ENCODE results near the gene GET4. TPM values are rescaled to one million over a fixed set of nuclear protein-coding genes. Genes with fewer than 3 reads are reported as not detected.
A peak's percentile ranks its signal among the peaks of the same experiment; 100 is the strongest.

GET4 gene
- total and polyA plus RNA-seq, 2 experiments from 2014 or later: 26.3 to 26.8 TPM

DNA sequence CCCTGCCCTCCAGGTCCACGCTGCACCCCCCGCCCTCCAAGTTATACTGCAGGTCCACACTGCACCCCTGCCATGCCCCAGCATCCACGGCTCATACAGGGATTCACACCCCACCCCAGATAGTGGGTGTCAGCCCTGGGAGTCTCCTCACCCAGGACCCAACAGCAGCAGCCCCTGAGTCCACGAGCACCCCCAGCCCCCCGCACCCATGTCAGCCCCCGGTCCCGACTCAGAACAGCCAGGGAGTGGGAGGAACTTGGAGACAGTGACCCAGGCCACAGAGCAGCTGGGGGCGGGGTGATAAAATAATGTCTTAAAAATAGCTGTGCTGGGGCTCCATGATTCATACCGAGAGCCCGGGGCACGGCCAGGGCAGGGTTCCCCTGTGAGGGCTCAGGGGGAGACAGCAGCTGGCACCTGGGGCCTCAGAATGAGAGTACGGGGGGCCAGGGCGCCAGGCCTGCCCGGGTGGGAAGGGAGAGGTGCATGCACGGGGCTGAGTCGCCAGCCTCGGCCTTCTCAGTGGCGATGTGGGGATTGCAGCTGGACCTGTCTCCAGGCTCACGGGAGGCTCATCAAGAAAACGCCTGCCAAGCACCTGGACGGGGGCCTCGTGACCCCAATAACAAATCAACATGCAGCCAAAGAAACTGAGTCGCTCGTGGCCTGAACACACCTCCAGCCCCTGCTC, 48.3 kb downstream of the GET4 start:
- no peak for TF ChIP-seq EZH2 (IDR thresholded peaks at IDR 0.05; ENCODE audit: insufficient read depth, poor library complexity, severe bottlenecking)
- TF ChIP-seq EZH2phosphoT487 (IDR thresholded peaks at IDR 0.05; ENCODE audit: insufficient read depth, low read depth): no peak
- H3K9me2 ChIP-seq (ENCODE audit: insufficient read depth): no peaks in the 10 kb centered on the region
- H4K20me1 ChIP-seq (ENCODE audit: insufficient read depth): no peaks in the 10 kb centered on the region
- H3K79me2 ChIP-seq (ENCODE audit: insufficient read depth): no peaks in the 10 kb centered on the region
- in situ Hi-C loops (cut with MboI): no loop called here
- no peaks in the 10 kb centered on the region for H3K9me3 ChIP-seq (ENCODE audit: low read depth)
- peak; percentile 59 for DNase-seq
- WGBS, 2 experiments (ENCODE audit: low coverage in 1 of 2, low lambda C conversion rate in 2 of 2, missing lambda C conversion rate in 2 of 2): 62 to 63% methylated on average over 21 to 24 of the region's 24 CpGs
- no peak overlapping the region for H3K9ac ChIP-seq
- no peak overlapping the region for H3K4me2 ChIP-seq (ENCODE audit: unreplicated experiment)
- H3F3A ChIP-seq (ENCODE audit: insufficient read depth): no peaks in the 10 kb centered on the region
- H3K4me1 ChIP-seq (ENCODE audit: insufficient read depth): 0 out of 2 replicates have a peak, but pooled peaks cover 3% of the 10 kb centered on the region
- H3K4me3 ChIP-seq: no peak overlapping the region
- H3K27me3 ChIP-seq (replicated peaks; ENCODE audit: insufficient read depth): no peaks in the 10 kb centered on the region
- no peak overlapping the region for H2AFZ ChIP-seq
- H3K27ac ChIP-seq: no peak overlapping the region
- H3K36me3 ChIP-seq (ENCODE audit: low read depth): no peaks in the 10 kb centered on the region

DNA sequence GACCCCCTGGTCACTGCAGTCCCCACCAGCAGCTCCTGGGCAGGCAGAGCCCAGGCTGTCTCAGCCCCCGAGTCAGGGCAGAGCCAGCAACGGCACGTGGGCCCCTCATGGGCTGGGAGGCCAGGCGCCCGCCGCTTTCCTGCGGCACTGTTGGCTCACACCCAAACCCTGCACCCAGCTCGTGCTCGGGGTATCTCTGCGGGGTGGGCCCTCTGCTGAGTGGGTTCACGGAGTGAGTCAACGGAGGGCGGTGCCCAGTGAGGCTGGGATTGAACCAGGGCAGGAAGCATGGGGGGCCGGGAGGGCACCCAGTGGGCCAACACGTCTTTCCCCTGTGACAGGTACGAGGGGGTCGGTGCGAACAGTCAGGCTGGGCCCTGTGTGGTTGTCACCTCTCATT, 49.2 kb downstream of the GET4 start:
- 72 to 74% methylated on average over 18 of the region's 18 CpGs for WGBS, 2 experiments (ENCODE audit: low coverage in 1 of 2, low lambda C conversion rate in 2 of 2, missing lambda C conversion rate in 2 of 2)
- no peaks in the 10 kb centered on the region for H3K27me3 ChIP-seq (replicated peaks; ENCODE audit: insufficient read depth)
- H3K9ac ChIP-seq: no peak overlapping the region
- H3K36me3 ChIP-seq (ENCODE audit: low read depth): no peaks in the 10 kb centered on the region
- H3K79me2 ChIP-seq (ENCODE audit: insufficient read depth): no peaks in the 10 kb centered on the region
- H3K4me2 ChIP-seq (ENCODE audit: unreplicated experiment): no peak overlapping the region
- H4K20me1 ChIP-seq (ENCODE audit: insufficient read depth): no peaks in the 10 kb centered on the region
- no peak for DNase-seq
- H3K9me2 ChIP-seq (ENCODE audit: insufficient read depth): no peaks in the 10 kb centered on the region
- TF ChIP-seq EZH2 (IDR thresholded peaks at IDR 0.05; ENCODE audit: insufficient read depth, poor library complexity, severe bottlenecking): no peak
- TF ChIP-seq EZH2phosphoT487 (IDR thresholded peaks at IDR 0.05; ENCODE audit: insufficient read depth, low read depth): no peak
- H3K9me3 ChIP-seq (ENCODE audit: low read depth): no peaks in the 10 kb centered on the region
- in situ Hi-C loops (cut with MboI): no loop called here
- H3K4me3 ChIP-seq: no peak overlapping the region
- H3K27ac ChIP-seq: no peak overlapping the region
- no peaks in the 10 kb centered on the region for H3F3A ChIP-seq (ENCODE audit: insufficient read depth)
- H3K4me1 ChIP-seq (ENCODE audit: insufficient read depth): 0 out of 2 replicates have a peak, but pooled peaks cover 3% of the 10 kb centered on the region
- no peak overlapping the region for H2AFZ ChIP-seq

GRCh38 chr7:926061-927030, 50.0 kb downstream of the GET4 start:
- Histone ChIP-seq H3K79me2 (ENCODE audit: insufficient read depth) (no peaks in the 10 kb centered on the region), H3K4me1 (ENCODE audit: insufficient read depth) (0 out of 2 replicates have a peak, but pooled peaks cover 3% of the 10 kb centered on the region), H3K4me3 (no peak overlapping the region), H3F3A (ENCODE audit: insufficient read depth) (no peaks in the 10 kb centered on the region), H3K27me3 (replicated peaks; ENCODE audit: insufficient read depth) (0 out of 2 replicates have a peak, but pooled peaks cover 4% of the 10 kb centered on the region), H3K4me2 (ENCODE audit: unreplicated experiment) (no peak overlapping the region), H2AFZ (no peak overlapping the region), H3K36me3 (ENCODE audit: low read depth) (no peaks in the 10 kb centered on the region), H3K9me3 (ENCODE audit: low read depth) (no peaks in the 10 kb centered on the region), H3K27ac (no peak overlapping the region), H4K20me1 (ENCODE audit: insufficient read depth) (no peaks in the 10 kb centered on the region), H3K9ac (no peak overlapping the region), H3K9me2 (ENCODE audit: insufficient read depth) (no peaks in the 10 kb centered on the region)
- no peak for DNase-seq
- TF ChIP-seq EZH2 (IDR thresholded peaks at IDR 0.05; ENCODE audit: insufficient read depth, poor library complexity, severe bottlenecking): no peak
- no peak for TF ChIP-seq EZH2phosphoT487 (IDR thresholded peaks at IDR 0.05; ENCODE audit: insufficient read depth, low read depth)
- in situ Hi-C loops (cut with MboI): no loop called here
- 72 to 78% methylated on average over 33 to 47 of the region's 47 CpGs for WGBS, 2 experiments (ENCODE audit: low coverage in 1 of 2, low lambda C conversion rate in 2 of 2, missing lambda C conversion rate in 2 of 2)

GRCh38 chr7:927031-927671, 50.8 kb downstream of the GET4 start:
- Histone ChIP-seq H2AFZ (no peak overlapping the region), H3K9me2 (ENCODE audit: insufficient read depth) (no peaks in the 10 kb centered on the region), H3K4me2 (ENCODE audit: unreplicated experiment) (no peak overlapping the region), H3K9ac (no peak overlapping the region), H3K27ac (no peak overlapping the region), H3K9me3 (ENCODE audit: low read depth) (no peaks in the 10 kb centered on the region), H3F3A (ENCODE audit: insufficient read depth) (no peaks in the 10 kb centered on the region), H3K79me2 (ENCODE audit: insufficient read depth) (no peaks in the 10 kb centered on the region), H3K36me3 (ENCODE audit: low read depth) (no peaks in the 10 kb centered on the region), H3K4me1 (ENCODE audit: insufficient read depth) (0 out of 2 replicates have a peak, but pooled peaks cover 3% of the 10 kb centered on the region), H4K20me1 (ENCODE audit: insufficient read depth) (no peaks in the 10 kb centered on the region), H3K4me3 (no peak overlapping the region), H3K27me3 (replicated peaks; ENCODE audit: insufficient read depth) (0 out of 2 replicates have a peak, but pooled peaks cover 4% of the 10 kb centered on the region)
- TF ChIP-seq EZH2 (IDR thresholded peaks at IDR 0.05; ENCODE audit: insufficient read depth, poor library complexity, severe bottlenecking): no peak
- no peak for TF ChIP-seq EZH2phosphoT487 (IDR thresholded peaks at IDR 0.05; ENCODE audit: insufficient read depth, low read depth)
- in situ Hi-C loops (cut with MboI): no loop called here
- 55 to 59% methylated on average over 21 of the region's 21 CpGs for WGBS, 2 experiments (ENCODE audit: low coverage in 1 of 2, low lambda C conversion rate in 2 of 2, missing lambda C conversion rate in 2 of 2)
- DNase-seq: peak; percentile 26
